GM23338 (cell line): ENCODE results near the gene FANCG. TPM values are rescaled to one million over a fixed set of nuclear protein-coding genes. Genes with fewer than 3 reads are reported as not detected.

Experiments used
- ATAC-seq: fragments of 200-7000 bp; cut with Tn5 transposase; 3 replicates; pipeline ENCODE4 v1.9.1; 2020
- DNase-seq: peaks from one replicate; pipeline ENCODE4 v3.0.0-alpha.2; 2015; ENCODE audit warnings: low spot score
- H2AFZ ChIP-seq: fragments of 200-600 bp; sonication (generic); 2 replicates; pipeline ENCODE4 v1.8.0; 2016; ENCODE audit warnings: antibody characterized with exemption, mild to moderate bottlenecking, moderate library complexity
- H3F3A ChIP-seq: fragments of 200-600 bp; sonication (generic); replicated peaks from 2 replicates; pipeline ENCODE4 v1.8.0; 2017; ENCODE audit warnings: antibody characterized with exemption, mixed run types, low read depth
- H3K27ac ChIP-seq: fragments of 200-600 bp; sonication (generic); 2 replicates; pipeline ENCODE4 v1.6.1; 2016; ENCODE audit warnings: low read depth
- H3K27me3 ChIP-seq: fragments of 200-600 bp; sonication (generic); 2 replicates; pipeline ENCODE4 v1.8.0; 2016; ENCODE audit warnings: mild to moderate bottlenecking, mixed run types, moderate library complexity; ENCODE audit not compliant: insufficient read depth
- H3K36me3 ChIP-seq: fragments of 200-600 bp; sonication (generic); 2 replicates; pipeline ENCODE4 v1.8.0; 2016; ENCODE audit warnings: mild to moderate bottlenecking; ENCODE audit not compliant: insufficient read depth
- H3K4me1 ChIP-seq: fragments of 200-600 bp; sonication (generic); 2 replicates; pipeline ENCODE4 v1.8.0; 2016; ENCODE audit warnings: mild to moderate bottlenecking, moderate library complexity; ENCODE audit not compliant: insufficient read depth
- H3K4me2 ChIP-seq: fragments of 200-600 bp; sonication (generic); 2 replicates; pipeline ENCODE4 v1.7.1; 2017; ENCODE audit warnings: mixed run types
- H3K4me3 ChIP-seq: fragments of 200-600 bp; sonication (generic); 2 replicates; pipeline ENCODE4 v1.6.1; 2016; ENCODE audit warnings: mixed run types
- H3K79me2 ChIP-seq: fragments of 200-600 bp; sonication (generic); replicated peaks from 2 replicates; pipeline ENCODE4 v1.8.0; 2017; ENCODE audit warnings: mild to moderate bottlenecking; ENCODE audit not compliant: insufficient read depth
- H3K9me2 ChIP-seq: fragments of 200-600 bp; sonication (generic); 2 replicates; pipeline ENCODE4 v1.8.0; 2017; ENCODE audit not compliant: insufficient read depth
- H4K20me1 ChIP-seq: fragments of 200-600 bp; sonication (generic); replicated peaks from 2 replicates; pipeline ENCODE4 v1.8.0; 2017; ENCODE audit warnings: mild to moderate bottlenecking; ENCODE audit not compliant: insufficient read depth
- H3K27ac Mint-ChIP-seq: 2 replicates; pipeline ENCODE4 v1.8.0; 2020; ENCODE audit warnings: inconsistent platforms, mild to moderate bottlenecking, moderate library complexity, mixed read lengths
- H3K27me3 Mint-ChIP-seq: 3 replicates; pipeline ENCODE4 v1.8.0; 2022; ENCODE audit warnings: low read depth, mild to moderate bottlenecking, moderate library complexity, mixed read lengths, inconsistent platforms; ENCODE audit not compliant: insufficient read depth, poor library complexity
- H3K36me3 Mint-ChIP-seq: 3 replicates; pipeline ENCODE4 v1.8.0; 2021; ENCODE audit warnings: low read depth, mild to moderate bottlenecking, inconsistent platforms, moderate library complexity, mixed read lengths
- H3K4me1 Mint-ChIP-seq: 3 replicates; pipeline ENCODE4 v1.8.0; 2020; ENCODE audit warnings: mild to moderate bottlenecking, inconsistent platforms, mixed read lengths
- H3K4me3 Mint-ChIP-seq: 3 replicates; pipeline ENCODE4 v1.8.0; 2021; ENCODE audit warnings: moderate library complexity, mild to moderate bottlenecking, inconsistent platforms, mixed read lengths
- H3K9me3 Mint-ChIP-seq: 3 replicates; pipeline ENCODE4 v1.8.0; 2020; ENCODE audit warnings: moderate library complexity, mild to moderate bottlenecking, inconsistent platforms, mixed read lengths
- CREB1 ChIP-seq: fragments of 250-450 bp; sonication (Bioruptor Pico); IDR thresholded peaks from 2 replicates; pipeline ENCODE4 v1.5.0; 2020; ENCODE audit warnings: low read depth, mild to moderate bottlenecking, moderate library complexity
- polyA plus RNA-seq: library from polyadenylated mRNA; unstranded; fragments of >200 nt; fragmentation: Nextera tagmentation; extraction: Ambion mirVana; gene quantifications from 2 replicates; pipeline ENCODE4 v1.2.1, GENCODE V29; 2016
- total RNA-seq: library from RNA; depleted of rRNA; stranded (reverse); fragments of >200 nt; shearing (Covaris generic); gene quantifications from 2 replicates; pipeline ENCODE4 v1.2.3, GENCODE V29; 2014
- TF ChIP-seq, protein P1 (sequence below): fragments of 250-450 bp; sonication (Bioruptor Pico); IDR thresholded peaks from 2 replicates; pipeline ENCODE4 v1.5.0; 2020; ENCODE audit warnings: mild to moderate bottlenecking, moderate library complexity
- TF ChIP-seq, protein P2 (sequence below): IDR thresholded peaks from one replicate; pipeline ENCODE4 v1.6.1; 2018; ENCODE audit warnings: antibody characterized with exemption; ENCODE audit not compliant: unreplicated experiment

The FANCG gene
- total and polyA plus RNA-seq, 2 experiments from 2014 or later: 53.8 to 56.2 TPM

DNA sequence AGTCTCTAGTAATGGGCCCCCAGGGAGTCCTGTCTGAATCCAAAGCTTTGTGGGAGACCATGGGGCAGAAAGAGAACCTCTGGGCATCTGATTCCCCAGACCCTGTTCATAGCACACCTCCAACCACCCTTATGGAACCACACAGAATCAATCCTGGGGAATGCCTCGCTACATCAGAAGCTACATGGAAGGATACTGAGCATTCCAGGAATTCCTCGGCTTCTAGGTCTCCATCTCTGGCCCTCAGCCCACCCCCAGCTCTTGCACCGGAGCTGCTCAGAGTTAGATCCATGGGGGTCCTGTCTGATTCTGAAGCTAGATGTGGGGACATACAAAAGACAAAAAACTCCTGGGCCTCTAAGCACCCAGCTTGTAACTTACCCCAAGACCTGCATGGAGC, 35.7 kb downstream of the FANCG start (continued):
- TF ChIP-seq, protein P1, sequence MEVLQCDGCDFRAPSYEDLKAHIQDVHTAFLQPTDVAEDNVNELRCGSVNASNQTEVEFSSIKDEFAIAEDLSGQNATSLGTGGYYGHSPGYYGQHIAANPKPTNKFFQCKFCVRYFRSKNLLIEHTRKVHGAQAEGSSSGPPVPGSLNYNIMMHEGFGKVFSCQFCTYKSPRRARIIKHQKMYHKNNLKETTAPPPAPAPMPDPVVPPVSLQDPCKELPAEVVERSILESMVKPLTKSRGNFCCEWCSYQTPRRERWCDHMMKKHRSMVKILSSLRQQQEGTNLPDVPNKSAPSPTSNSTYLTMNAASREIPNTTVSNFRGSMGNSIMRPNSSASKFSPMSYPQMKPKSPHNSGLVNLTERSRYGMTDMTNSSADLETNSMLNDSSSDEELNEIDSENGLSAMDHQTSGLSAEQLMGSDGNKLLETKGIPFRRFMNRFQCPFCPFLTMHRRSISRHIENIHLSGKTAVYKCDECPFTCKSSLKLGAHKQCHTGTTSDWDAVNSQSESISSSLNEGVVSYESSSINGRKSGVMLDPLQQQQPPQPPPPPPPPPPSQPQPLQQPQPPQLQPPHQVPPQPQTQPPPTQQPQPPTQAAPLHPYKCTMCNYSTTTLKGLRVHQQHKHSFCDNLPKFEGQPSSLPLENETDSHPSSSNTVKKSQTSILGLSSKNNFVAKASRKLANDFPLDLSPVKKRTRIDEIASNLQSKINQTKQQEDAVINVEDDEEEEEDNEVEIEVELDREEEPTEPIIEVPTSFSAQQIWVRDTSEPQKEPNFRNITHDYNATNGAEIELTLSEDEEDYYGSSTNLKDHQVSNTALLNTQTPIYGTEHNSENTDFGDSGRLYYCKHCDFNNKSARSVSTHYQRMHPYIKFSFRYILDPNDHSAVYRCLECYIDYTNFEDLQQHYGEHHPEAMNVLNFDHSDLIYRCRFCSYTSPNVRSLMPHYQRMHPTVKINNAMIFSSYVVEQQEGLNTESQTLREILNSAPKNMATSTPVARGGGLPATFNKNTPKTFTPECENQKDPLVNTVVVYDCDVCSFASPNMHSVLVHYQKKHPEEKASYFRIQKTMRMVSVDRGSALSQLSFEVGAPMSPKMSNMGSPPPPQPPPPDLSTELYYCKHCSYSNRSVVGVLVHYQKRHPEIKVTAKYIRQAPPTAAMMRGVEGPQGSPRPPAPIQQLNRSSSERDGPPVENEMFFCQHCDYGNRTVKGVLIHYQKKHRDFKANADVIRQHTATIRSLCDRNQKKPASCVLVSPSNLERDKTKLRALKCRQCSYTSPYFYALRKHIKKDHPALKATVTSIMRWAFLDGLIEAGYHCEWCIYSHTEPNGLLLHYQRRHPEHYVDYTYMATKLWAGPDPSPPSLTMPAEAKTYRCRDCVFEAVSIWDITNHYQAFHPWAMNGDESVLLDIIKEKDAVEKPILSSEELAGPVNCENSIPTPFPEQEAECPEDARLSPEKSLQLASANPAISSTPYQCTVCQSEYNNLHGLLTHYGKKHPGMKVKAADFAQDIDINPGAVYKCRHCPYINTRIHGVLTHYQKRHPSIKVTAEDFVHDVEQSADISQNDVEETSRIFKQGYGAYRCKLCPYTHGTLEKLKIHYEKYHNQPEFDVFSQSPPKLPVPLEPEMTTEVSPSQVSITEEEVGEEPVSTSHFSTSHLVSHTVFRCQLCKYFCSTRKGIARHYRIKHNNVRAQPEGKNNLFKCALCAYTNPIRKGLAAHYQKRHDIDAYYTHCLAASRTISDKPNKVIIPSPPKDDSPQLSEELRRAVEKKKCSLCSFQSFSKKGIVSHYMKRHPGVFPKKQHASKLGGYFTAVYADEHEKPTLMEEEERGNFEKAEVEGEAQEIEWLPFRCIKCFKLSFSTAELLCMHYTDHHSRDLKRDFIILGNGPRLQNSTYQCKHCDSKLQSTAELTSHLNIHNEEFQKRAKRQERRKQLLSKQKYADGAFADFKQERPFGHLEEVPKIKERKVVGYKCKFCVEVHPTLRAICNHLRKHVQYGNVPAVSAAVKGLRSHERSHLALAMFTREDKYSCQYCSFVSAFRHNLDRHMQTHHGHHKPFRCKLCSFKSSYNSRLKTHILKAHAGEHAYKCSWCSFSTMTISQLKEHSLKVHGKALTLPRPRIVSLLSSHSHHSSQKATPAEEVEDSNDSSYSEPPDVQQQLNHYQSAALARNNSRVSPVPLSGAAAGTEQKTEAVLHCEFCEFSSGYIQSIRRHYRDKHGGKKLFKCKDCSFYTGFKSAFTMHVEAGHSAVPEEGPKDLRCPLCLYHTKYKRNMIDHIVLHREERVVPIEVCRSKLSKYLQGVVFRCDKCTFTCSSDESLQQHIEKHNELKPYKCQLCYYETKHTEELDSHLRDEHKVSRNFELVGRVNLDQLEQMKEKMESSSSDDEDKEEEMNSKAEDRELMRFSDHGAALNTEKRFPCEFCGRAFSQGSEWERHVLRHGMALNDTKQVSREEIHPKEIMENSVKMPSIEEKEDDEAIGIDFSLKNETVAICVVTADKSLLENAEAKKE (CRISPR knock-in tag): no peak; the same call in 1 of the 2 replicates
- TF ChIP-seq CREB1 (CRISPR knock-in tag): no peak

DNA sequence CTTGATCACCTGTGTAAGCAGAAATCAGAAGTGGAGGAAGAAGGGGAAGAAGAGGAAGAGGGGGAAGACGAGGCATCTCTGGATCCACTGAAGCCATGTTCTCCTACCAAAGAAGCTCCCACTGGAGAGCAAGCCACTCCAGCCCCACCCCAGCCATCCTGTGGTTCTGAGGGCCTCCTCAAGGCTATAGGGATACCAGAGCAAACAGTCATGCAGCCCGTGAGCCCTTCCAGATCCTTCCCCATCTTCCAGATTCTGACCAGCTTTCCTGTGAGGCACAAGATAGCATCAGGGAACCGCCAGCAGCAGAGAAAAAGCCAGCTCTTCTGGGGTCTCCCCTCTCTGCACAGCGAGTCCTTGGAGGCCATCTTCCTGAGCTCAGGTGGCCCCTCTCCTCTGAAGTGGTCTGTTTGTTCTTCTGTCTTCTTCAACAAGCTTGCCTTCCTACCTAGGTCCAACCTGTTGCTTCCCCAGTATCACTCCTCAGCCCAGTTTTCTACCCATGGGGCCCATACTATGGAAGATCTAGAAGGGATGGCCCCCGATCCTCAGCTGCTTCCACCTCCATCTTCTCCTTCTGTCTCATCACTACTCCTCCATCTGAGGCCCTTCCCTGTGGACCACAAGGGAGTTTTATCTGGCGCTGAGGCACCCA, 36.7 kb downstream of the FANCG start:
- Mint-ChIP-seq H3K9me3 (no peaks in the 10 kb centered on the region; the same call in 1 of the 3 replicates), H3K27ac (no peak overlapping the region), H3K4me1 (peaks cover 18% of the 10 kb centered on the region), H3K4me3 (no peak overlapping the region), H3K36me3 (peaks cover 41% of the 10 kb centered on the region), H3K27me3 (peaks cover 10% of the 10 kb centered on the region)
- ATAC-seq: no peak
- Histone ChIP-seq H3K4me3 (no peak overlapping the region), H3K36me3 (no peaks in the 10 kb centered on the region), H4K20me1 (no peaks in the 10 kb centered on the region), H3K27me3 (no peaks in the 10 kb centered on the region), H3K79me2 (no peaks in the 10 kb centered on the region), H3F3A (no peaks in the 10 kb centered on the region), H3K4me1 (peaks cover 6% of the 10 kb centered on the region; the same call in 1 of the 2 replicates), H2AFZ (no peak overlapping the region), H3K4me2 (no peak overlapping the region), H3K27ac (no peak overlapping the region), H3K9me2 (peaks cover 8% of the 10 kb centered on the region; the same call in 1 of the 2 replicates)
- TF ChIP-seq, protein P2, sequence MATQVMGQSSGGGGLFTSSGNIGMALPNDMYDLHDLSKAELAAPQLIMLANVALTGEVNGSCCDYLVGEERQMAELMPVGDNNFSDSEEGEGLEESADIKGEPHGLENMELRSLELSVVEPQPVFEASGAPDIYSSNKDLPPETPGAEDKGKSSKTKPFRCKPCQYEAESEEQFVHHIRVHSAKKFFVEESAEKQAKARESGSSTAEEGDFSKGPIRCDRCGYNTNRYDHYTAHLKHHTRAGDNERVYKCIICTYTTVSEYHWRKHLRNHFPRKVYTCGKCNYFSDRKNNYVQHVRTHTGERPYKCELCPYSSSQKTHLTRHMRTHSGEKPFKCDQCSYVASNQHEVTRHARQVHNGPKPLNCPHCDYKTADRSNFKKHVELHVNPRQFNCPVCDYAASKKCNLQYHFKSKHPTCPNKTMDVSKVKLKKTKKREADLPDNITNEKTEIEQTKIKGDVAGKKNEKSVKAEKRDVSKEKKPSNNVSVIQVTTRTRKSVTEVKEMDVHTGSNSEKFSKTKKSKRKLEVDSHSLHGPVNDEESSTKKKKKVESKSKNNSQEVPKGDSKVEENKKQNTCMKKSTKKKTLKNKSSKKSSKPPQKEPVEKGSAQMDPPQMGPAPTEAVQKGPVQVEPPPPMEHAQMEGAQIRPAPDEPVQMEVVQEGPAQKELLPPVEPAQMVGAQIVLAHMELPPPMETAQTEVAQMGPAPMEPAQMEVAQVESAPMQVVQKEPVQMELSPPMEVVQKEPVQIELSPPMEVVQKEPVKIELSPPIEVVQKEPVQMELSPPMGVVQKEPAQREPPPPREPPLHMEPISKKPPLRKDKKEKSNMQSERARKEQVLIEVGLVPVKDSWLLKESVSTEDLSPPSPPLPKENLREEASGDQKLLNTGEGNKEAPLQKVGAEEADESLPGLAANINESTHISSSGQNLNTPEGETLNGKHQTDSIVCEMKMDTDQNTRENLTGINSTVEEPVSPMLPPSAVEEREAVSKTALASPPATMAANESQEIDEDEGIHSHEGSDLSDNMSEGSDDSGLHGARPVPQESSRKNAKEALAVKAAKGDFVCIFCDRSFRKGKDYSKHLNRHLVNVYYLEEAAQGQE: no peak
- TF ChIP-seq, protein P1 (CRISPR knock-in tag): no peak
- no peak for TF ChIP-seq CREB1 (CRISPR knock-in tag)
- no peak for DNase-seq
